C4-2B (cell line): ENCODE measurements around the gene NDUFB4.
A peak's percentile ranks its signal among the peaks of the same experiment; 100 is the strongest.

Experiments used
- CTCF ChIP-seq: fragments of 450-650 bp; conservative IDR thresholded peaks from 2 replicates; pipeline ENCODE4 v1.5.1; 2017; ENCODE audit warnings: mild to moderate bottlenecking
- ZFX ChIP-seq: fragments of 450-650 bp; IDR thresholded peaks from 2 replicates; pipeline ENCODE4 v1.6.1; 2017

- no peak for TF ChIP-seq CTCF
- TF ChIP-seq ZFX: peak; percentile 39; the same call in 1 of the 2 replicates
Observed at GRCh38 chr3:120566243-120566975, 29.7 kb upstream of the NDUFB4 start.
